Skeletal muscle satellite cell (primary cell): ENCODE results near the gene CTRB2.

Experiments
- H3K27me3 ChIP-seq: 2 replicates; pipeline ENCODE4 v1.7.0; 2013; ENCODE audit warnings: low read length; ENCODE audit not compliant: control insufficient read depth, insufficient read depth
- H3K36me3 ChIP-seq: 2 replicates; pipeline ENCODE4 v1.7.0; 2013; ENCODE audit warnings: mild to moderate bottlenecking, control low read depth, low read length; ENCODE audit not compliant: insufficient read depth
- H3K4me1 ChIP-seq: 2 replicates; pipeline ENCODE4 v1.7.0; 2013; ENCODE audit warnings: low read length; ENCODE audit not compliant: control insufficient read depth, insufficient read depth
- H3K4me2 ChIP-seq: 2 replicates; pipeline ENCODE4 v1.7.0; 2013; ENCODE audit warnings: mild to moderate bottlenecking, low read length
- H3K4me3 ChIP-seq: 2 replicates; pipeline ENCODE4 v1.7.0; 2013; ENCODE audit warnings: low read length
- H3K9ac ChIP-seq: 2 replicates; pipeline ENCODE4 v1.7.0; 2013; ENCODE audit warnings: mild to moderate bottlenecking, low read depth, low read length, moderate library complexity
- H3K9me3 ChIP-seq: replicated peaks from 2 replicates; pipeline ENCODE4 v1.7.0; 2013; ENCODE audit warnings: mild to moderate bottlenecking, control low read depth, low read length

The CTRB2 gene

DNA sequence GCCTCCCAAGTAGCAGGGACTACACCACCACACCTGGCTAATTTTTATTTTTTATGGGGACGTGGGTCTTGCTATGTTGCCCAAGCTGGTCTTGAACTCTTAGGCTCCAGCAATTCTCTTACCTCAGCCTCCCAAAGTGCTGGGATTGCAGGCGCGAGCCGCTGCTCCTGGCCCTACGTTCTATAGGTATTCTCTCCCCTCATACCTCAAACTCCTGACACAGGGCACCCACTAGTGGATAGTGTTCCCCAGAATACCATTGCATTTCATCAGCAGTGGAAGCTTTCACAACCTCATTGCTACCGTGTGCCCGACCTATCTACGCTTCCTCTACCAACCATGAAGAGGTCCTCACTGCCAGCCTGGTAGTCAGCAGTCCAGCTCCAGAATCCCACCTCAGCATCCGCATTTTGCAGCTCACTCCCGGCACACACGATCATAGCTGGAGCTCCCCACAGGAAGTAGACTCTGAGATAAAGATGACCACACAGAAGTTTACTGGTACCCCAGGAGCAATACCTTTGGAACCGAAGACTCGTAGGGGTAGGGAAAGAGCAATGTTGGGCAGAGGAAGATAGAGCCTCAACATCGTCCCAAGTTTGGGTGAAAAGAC is 9.3 kb downstream of the CTRB2 start:
- no peaks in the 10 kb centered on the region for H3K9me3 ChIP-seq
- no peaks in the 10 kb centered on the region for H3K36me3 ChIP-seq
- H3K4me3 ChIP-seq = no peak overlapping the region
- H3K4me2 ChIP-seq = peak overlapping the region; percentile 17
- peaks cover 43% of the 10 kb centered on the region for H3K27me3 ChIP-seq
- H3K9ac ChIP-seq = no peak overlapping the region
- peaks cover 4% of the 10 kb centered on the region for H3K4me1 ChIP-seq

- Histone ChIP-seq H3K4me2 (no peak overlapping the region), H3K27me3 (peaks cover 47% of the 10 kb centered on the region), H3K4me1 (peaks cover 4% of the 10 kb centered on the region), H3K9ac (no peak overlapping the region), H3K36me3 (no peaks in the 10 kb centered on the region), H3K9me3 (no peaks in the 10 kb centered on the region), H3K4me3 (no peak overlapping the region)
These were observed 10.1 kb downstream of the CTRB2 start for GRCh38 chr16:75196836-75197235.

- H3K4me3 ChIP-seq = no peak overlapping the region
- no peak overlapping the region for H3K9ac ChIP-seq
- H3K36me3 ChIP-seq = no peaks in the 10 kb centered on the region
- H3K9me3 ChIP-seq = no peaks in the 10 kb centered on the region
- peaks cover 4% of the 10 kb centered on the region for H3K4me1 ChIP-seq
- H3K4me2 ChIP-seq = no peak overlapping the region
- peaks cover 47% of the 10 kb centered on the region for H3K27me3 ChIP-seq
These were observed 10.9 kb downstream of the CTRB2 start for GRCh38 chr16:75195811-75196790.

DNA sequence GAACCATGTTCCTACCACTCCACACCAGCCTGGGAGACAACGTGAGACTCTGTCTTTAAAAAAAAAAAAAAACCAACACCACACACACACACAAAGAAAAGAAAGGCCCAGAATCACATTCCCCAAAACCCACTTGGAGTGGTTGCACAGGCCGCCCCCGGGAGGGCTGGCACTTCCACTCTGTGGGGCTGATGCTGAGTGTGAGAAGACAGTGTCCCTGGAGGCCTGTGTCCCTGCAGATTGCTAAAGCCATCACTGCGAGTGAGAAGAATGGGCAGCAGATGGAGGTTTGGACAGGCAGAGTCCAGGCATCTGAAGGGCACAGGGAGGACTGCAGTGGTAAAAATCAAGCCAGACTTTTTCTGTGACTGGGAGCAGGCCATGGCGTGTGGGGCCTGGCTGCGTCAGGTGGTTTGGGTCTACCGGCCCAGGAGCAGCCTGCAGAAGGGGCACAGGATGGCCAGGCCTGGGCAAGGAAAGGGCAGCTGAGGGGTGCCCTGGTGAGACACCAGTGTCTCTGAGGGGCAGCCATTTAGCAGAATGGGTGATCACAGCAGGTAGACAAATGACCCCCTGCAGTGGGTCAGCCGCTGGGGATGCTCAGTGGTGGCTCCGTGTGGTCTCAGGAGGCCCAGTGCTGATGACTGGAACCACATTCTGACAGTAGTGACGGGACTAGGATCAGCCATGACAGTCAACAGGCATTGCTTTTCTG is 13.1 kb downstream of the CTRB2 start:
- no peak overlapping the region for H3K9ac ChIP-seq
- peaks cover 4% of the 10 kb centered on the region for H3K4me1 ChIP-seq
- no peak overlapping the region for H3K4me3 ChIP-seq
- H3K4me2 ChIP-seq = no peak overlapping the region
- peaks cover 68% of the 10 kb centered on the region for H3K27me3 ChIP-seq
- H3K9me3 ChIP-seq = no peaks in the 10 kb centered on the region
- H3K36me3 ChIP-seq = no peaks in the 10 kb centered on the region

DNA sequence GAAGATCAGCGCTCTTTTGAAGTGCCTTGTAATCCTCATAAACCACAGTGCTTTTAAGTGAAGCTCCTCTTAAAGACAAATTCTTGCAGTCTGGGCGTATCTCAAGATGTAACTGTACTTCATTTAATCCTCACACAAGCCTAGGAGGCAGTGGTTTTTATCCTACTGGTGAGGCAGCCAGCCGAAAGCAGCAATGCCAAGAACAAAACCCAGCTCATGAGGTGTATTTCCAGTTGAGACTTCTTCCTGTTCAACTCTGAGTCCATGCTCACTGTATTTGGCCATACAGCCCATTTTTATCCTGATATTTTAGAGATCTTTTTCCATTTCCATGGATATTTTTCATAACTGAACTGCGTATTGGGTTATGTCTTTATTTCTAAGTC is 13.7 kb downstream of the CTRB2 start:
- Histone ChIP-seq H3K27me3 (peaks cover 72% of the 10 kb centered on the region), H3K9ac (no peak overlapping the region), H3K4me1 (peaks cover 4% of the 10 kb centered on the region), H3K4me3 (no peak overlapping the region), H3K36me3 (no peaks in the 10 kb centered on the region), H3K4me2 (no peak overlapping the region), H3K9me3 (no peaks in the 10 kb centered on the region)

- H3K4me2 ChIP-seq = no peak overlapping the region
- no peaks in the 10 kb centered on the region for H3K9me3 ChIP-seq
- no peak overlapping the region for H3K4me3 ChIP-seq
- peaks cover 68% of the 10 kb centered on the region for H3K27me3 ChIP-seq
- H3K36me3 ChIP-seq = no peaks in the 10 kb centered on the region
- no peaks in the 10 kb centered on the region for H3K4me1 ChIP-seq
- H3K9ac ChIP-seq = no peak overlapping the region
These were observed 14.2 kb downstream of the CTRB2 start for GRCh38 chr16:75192606-75193264.

DNA sequence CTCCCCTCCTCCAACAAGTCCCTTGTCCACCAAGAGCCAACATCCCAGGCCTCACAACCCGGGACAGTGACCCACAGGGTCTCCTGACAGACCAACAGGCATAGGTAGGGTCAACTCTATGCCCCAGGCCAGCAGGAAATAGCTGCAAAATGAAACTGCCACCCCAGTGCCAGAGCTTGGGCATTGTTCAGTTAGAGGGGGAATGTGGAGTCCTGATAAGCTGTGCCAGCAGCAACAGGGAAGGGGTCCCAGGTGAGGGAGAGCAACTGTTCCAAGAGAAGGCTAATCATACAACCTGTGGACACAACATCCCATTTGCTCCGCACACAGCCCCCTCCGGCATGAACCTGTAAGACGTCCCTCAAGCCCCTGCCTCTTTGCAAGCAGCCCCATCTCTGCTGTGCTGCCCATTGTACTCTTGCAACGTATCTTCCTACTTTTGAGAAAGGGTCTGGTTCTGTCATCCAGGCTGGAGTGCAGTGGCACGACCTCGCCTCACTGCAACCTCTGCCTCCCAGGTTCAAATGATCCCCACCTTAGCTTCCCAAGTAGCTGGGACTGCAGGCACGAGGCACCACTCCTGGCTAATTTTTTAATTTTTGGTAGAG is 17.2 kb downstream of the CTRB2 start:
- Histone ChIP-seq H3K9ac (no peak overlapping the region), H3K4me3 (no peak overlapping the region), H3K36me3 (no peaks in the 10 kb centered on the region), H3K9me3 (peaks cover 4% of the 10 kb centered on the region), H3K4me1 (no peaks in the 10 kb centered on the region), H3K27me3 (peaks cover 39% of the 10 kb centered on the region), H3K4me2 (no peak overlapping the region)

GRCh38 chr16:75188832-75189477 is 18.0 kb downstream of the CTRB2 start:
- no peak overlapping the region for H3K4me2 ChIP-seq
- no peak overlapping the region for H3K9ac ChIP-seq
- no peaks in the 10 kb centered on the region for H3K4me1 ChIP-seq
- H3K27me3 ChIP-seq = peaks cover 36% of the 10 kb centered on the region
- no peaks in the 10 kb centered on the region for H3K36me3 ChIP-seq
- H3K4me3 ChIP-seq = no peak overlapping the region
- H3K9me3 ChIP-seq = peaks cover 4% of the 10 kb centered on the region

DNA sequence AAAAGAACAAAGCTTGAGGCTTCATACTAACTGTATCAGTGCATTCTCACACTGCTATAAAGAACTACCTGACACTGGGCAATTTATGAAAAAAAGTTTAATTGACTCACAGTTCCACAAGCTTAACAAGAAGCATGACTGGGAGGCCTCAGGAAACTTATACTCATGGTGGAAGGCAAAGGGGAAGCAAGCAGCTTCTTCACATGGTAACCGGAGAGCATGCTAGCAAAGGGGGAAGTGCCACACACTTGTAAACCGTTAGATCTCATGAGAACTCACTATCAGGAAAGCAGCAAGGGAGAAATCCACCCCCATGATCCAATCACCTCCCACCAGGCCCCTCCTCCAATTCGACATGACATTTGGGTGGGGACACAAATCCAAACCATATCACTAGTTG is 25.3 kb downstream of the CTRB2 start:
- Histone ChIP-seq H3K9ac (no peak overlapping the region), H3K27me3 (peaks cover 14% of the 10 kb centered on the region), H3K9me3 (peaks cover 11% of the 10 kb centered on the region), H3K36me3 (no peaks in the 10 kb centered on the region), H3K4me2 (no peak overlapping the region), H3K4me3 (no peak overlapping the region), H3K4me1 (no peaks in the 10 kb centered on the region)

- no peak overlapping the region for H3K4me3 ChIP-seq
- H3K4me2 ChIP-seq = no peak overlapping the region
- no peak overlapping the region for H3K9ac ChIP-seq
- H3K36me3 ChIP-seq = no peaks in the 10 kb centered on the region
- no peaks in the 10 kb centered on the region for H3K4me1 ChIP-seq
- peaks cover 14% of the 10 kb centered on the region for H3K27me3 ChIP-seq
- H3K9me3 ChIP-seq = peaks cover 16% of the 10 kb centered on the region
These were observed 27.8 kb downstream of the CTRB2 start for GRCh38 chr16:75179208-75179607.
